ENCODE measurements around the gene MICU1. TPM values are rescaled to one million over a fixed set of nuclear protein-coding genes. Genes with fewer than 3 reads are reported as not detected.

MICU1 gene
- total RNA-seq, 2 experiments from 2014 or later: 9.4 to 12.1 TPM

- intact Hi-C loops (cut with DNase I, micrococcal nuclease): no loop called here
- Mint-ChIP-seq H3K36me3 (ENCODE audit: low read depth) (peaks cover 81% of the 10 kb centered on the region), H3K27ac (no peak overlapping the region), H3K27me3 (no peaks in the 10 kb centered on the region), H3K4me1 (ENCODE audit: low read depth) (no peaks in the 10 kb centered on the region), H3K4me3 (no peak overlapping the region), H3K9me3 (peaks cover 10% of the 10 kb centered on the region)
- Histone ChIP-seq H3K4me3 (ENCODE audit: low read length) (no peak overlapping the region), H3K36me3 (ENCODE audit: insufficient read depth, low read length) (peaks cover 17% of the 10 kb centered on the region), H3K4me1 (ENCODE audit: insufficient read depth, low read length) (no peaks in the 10 kb centered on the region), H3K27me3 (ENCODE audit: control insufficient read depth in 1 of 2, insufficient read depth in 2 of 2, low read length in 2 of 2) (no peaks in the 10 kb centered on the region), H3K9me3 (ENCODE audit: control insufficient read depth in 1 of 2, insufficient read depth in 1 of 2, low read length in 2 of 2) (no peaks in the 10 kb centered on the region), H3K27ac (ENCODE audit: low read depth in 1 of 2, low read length in 2 of 2) (no peak overlapping the region)
- no peak for DNase-seq
- no peak for ATAC-seq (ENCODE audit: poor library complexity)
- POLR2A ChIA-PET: no interaction called here
- TF ChIP-seq CTCF (IDR thresholded peaks at IDR 0.05): no peak
- CTCF ChIA-PET: no interaction called here
Observed at GRCh38 chr10:72419241-72419640, 206.6 kb downstream of the MICU1 start.

- Histone ChIP-seq H3K27me3 (ENCODE audit: control insufficient read depth in 1 of 2, insufficient read depth in 2 of 2, low read length in 2 of 2) (no peaks in the 10 kb centered on the region), H3K36me3 (ENCODE audit: insufficient read depth, low read length) (peaks cover 17% of the 10 kb centered on the region), H3K4me3 (ENCODE audit: low read length) (no peak overlapping the region), H3K4me1 (ENCODE audit: insufficient read depth, low read length) (no peaks in the 10 kb centered on the region), H3K9me3 (ENCODE audit: control insufficient read depth in 1 of 2, insufficient read depth in 1 of 2, low read length in 2 of 2) (no peaks in the 10 kb centered on the region), H3K27ac (ENCODE audit: low read depth in 1 of 2, low read length in 2 of 2) (no peak overlapping the region)
- H3K4me3 Mint-ChIP-seq: no peak overlapping the region
- intact Hi-C loops (cut with DNase I, micrococcal nuclease): no loop called here
- no peaks in the 10 kb centered on the region for H3K27me3 Mint-ChIP-seq
- no peak overlapping the region for H3K27ac Mint-ChIP-seq
- H3K9me3 Mint-ChIP-seq: peaks cover 10% of the 10 kb centered on the region
- CTCF ChIA-PET: no interaction called here
- H3K36me3 Mint-ChIP-seq (ENCODE audit: low read depth): peaks cover 86% of the 10 kb centered on the region
- POLR2A ChIA-PET: no interaction called here
- no peak for TF ChIP-seq CTCF (IDR thresholded peaks at IDR 0.05)
- DNase-seq (no peak), ATAC-seq (ENCODE audit: poor library complexity) (no peak)
- no peaks in the 10 kb centered on the region for H3K4me1 Mint-ChIP-seq (ENCODE audit: low read depth)
Observed at GRCh38 chr10:72418679-72419078, 207.2 kb downstream of the MICU1 start.

- no peak overlapping the region for H3K27ac ChIP-seq (ENCODE audit: low read depth in 1 of 2, low read length in 2 of 2)
- TF ChIP-seq CTCF (IDR thresholded peaks at IDR 0.05): no peak
- H3K27me3 ChIP-seq (ENCODE audit: control insufficient read depth in 1 of 2, insufficient read depth in 2 of 2, low read length in 2 of 2): no peaks in the 10 kb centered on the region
- ChIA-PET CTCF (no interaction called here), POLR2A (no interaction called here)
- no peaks in the 10 kb centered on the region for H3K4me1 ChIP-seq (ENCODE audit: insufficient read depth, low read length)
- no peak overlapping the region for H3K27ac Mint-ChIP-seq
- intact Hi-C loops (cut with DNase I, micrococcal nuclease): no loop called here
- no peak for ATAC-seq (ENCODE audit: poor library complexity)
- H3K9me3 Mint-ChIP-seq: peaks cover 10% of the 10 kb centered on the region
- no peak overlapping the region for H3K4me3 ChIP-seq (ENCODE audit: low read length)
- no peaks in the 10 kb centered on the region for H3K9me3 ChIP-seq (ENCODE audit: control insufficient read depth in 1 of 2, insufficient read depth in 1 of 2, low read length in 2 of 2)
- H3K36me3 ChIP-seq (ENCODE audit: insufficient read depth, low read length): peaks cover 13% of the 10 kb centered on the region
- H3K36me3 Mint-ChIP-seq (ENCODE audit: low read depth): peaks cover 87% of the 10 kb centered on the region
- no peaks in the 10 kb centered on the region for H3K4me1 Mint-ChIP-seq (ENCODE audit: low read depth)
- H3K4me3 Mint-ChIP-seq: no peak overlapping the region
- H3K27me3 Mint-ChIP-seq: no peaks in the 10 kb centered on the region
- no peak for DNase-seq
Observed at GRCh38 chr10:72417971-72418370, 207.9 kb downstream of the MICU1 start.
